ENCODE measurements around the gene THTPA.
A peak's percentile ranks its signal among the peaks of the same experiment; 100 is the strongest.

THTPA gene

DNA sequence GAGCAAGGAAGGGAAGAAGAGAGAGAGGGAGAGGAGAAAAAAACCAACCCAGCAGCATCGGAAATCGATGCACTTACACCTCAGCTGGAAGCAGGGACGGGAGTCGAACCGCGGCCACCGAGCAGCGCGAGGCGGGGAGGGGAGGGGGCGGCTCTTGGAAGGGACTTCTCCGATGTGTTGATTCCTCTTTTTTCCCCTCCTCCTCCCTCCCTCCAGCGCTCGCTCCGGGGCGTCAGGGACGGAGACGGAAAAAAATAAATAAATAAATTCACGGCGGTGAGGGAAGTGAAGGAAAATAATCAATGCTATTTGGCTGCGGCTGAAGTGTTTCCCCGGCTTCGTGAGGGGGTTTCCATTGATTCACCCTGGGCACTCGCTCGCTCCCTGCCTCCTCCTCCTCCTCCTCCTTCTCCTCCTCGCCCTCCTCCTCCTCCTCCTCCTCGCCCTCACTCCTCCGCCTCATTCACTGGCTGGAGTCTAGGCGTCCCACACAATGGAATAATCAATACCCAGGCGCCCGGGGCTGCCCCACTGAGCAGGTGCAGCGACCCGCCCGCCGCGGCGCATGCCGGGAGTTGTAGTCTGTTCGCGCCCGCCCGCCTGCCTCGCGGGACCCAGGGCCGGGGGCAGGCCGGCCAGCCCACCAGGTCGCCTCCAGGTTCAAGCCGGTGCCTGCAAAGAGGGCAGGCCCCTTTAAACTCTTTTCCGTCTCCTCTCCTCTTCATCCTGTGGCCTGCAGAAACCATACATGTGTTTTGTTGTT is 4.6 kb upstream of the THTPA start, which contains the start of gene ZFHX2:
TSS of gene ZFHX2 (minus strand) at position 500 of the 763 bp plus-strand sequence. CDS start 16,440 bp downstream, outside the sequence.
- DNase-seq = peak; percentile 91 to 95

DNA sequence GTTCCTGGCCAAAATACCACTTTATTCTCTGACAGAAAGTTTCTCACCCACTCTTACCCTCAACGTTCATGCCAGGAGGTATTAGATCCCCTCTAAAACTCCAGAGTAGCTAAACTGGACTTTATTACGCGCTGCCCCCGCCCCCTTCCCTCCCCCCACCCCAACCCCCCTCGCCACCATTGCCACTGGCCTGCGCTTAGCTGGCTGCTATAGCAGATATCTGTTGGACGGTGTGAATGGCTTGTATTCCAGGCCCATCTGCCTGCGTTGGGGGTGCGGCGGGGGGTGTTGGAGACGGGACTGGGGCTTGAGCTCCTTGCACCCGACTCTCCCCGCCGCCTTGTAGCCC is 564 bp upstream of the THTPA start:
- DNase-seq = no peak

DNA sequence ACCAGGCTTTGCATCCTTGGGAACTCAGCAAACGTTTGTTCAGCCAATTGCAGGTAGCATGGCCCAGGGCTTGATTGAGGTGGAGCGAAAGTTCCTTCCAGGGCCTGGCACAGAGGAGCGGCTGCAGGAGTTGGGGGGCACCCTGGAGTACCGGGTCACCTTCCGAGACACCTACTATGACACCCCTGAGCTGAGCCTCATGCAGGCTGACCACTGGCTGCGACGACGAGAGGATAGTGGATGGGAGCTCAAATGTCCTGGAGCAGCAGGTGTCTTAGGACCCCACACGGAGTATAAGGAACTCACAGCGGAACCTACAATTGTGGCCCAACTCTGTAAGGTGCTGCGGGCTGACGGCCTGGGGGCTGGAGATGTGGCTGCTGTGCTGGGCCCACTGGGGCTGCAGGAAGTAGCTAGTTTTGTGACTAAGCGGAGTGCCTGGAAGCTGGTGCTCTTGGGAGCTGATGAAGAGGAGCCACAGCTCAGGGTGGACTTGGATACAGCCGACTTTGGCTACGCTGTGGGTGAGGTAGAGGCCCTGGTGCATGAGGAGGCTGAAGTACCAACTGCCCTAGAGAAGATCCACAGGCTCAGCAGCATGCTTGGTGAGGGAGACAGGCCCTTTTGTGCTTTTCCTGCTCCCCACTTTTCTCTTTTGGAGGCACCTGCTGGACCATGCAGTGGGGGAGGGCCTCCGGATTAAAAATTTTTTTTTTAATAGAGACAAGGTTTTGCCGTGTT is 799 bp downstream of the THTPA start:
- no peak for DNase-seq

DNA sequence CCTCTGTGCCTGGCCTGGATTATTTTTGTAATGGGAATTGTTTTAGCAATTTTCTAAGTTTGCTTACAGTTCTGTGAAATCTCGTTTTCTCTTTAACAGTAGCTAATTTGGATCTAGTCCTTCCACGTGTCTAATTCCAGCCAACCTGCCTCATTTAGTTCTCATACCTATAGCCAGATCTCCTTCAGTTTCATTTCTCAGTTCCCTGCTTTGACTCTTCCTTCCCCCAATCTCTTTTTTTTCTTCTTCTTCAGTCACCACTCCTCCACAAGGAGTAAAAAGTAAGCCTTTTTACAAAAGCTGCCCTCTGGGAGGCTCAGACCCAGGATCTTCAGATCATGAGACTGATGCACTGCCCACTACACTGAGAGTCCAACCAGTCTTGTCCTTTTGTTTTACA is 1.4 kb downstream of the THTPA start:
- DNase-seq = no peak

DNA sequence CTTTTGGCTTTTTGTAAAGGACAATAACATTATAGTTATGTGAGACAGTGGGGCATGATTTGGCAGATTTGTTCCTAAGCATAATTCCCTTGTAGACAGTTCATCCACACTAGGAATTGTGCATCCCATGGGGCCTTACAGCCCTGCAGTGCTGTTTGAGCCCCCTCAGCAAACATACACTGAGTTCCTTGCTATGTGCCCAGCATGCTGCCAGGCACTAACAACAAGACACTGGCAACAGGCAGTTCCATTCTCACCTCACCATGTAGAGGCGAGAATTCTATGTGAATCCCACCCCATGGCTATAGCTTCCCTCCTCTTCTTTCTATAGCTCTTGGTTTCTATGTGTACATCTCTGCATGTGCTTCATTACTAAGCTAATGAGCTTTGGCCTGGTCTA is 1.9 kb downstream of the THTPA start:
- no peak for DNase-seq

DNA sequence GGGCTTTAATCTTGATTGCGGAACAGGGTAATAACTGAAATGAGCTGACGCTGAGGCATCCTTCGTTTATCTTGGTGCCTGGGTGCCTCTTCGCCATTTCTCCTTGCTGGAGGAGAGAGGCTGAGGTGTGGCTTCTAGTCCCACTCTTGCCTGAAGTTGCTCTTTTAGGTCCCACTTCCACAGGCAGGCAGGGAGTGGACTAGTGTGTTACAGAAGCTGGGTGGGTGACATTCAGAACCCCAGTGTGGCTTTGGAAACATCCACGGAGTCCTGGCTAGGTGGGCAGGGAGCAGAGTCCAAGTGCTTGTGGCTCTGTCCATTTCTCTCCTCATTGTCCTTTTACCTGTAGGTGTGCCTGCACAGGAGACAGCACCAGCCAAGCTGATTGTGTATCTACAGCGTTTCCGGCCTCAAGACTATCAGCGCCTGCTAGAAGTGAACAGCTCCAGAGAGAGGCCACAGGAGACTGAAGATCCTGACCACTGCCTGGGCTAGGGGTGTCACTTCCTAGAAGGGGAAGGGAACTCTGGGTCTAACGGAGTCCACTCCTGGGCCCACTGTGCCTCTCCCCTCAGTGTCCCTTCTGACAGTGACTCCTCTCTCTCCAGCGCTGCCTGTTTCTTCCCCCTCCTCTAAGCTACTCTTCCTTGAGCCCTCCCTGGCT is 2.4 kb downstream of the THTPA start:
- no peak for DNase-seq

DNA sequence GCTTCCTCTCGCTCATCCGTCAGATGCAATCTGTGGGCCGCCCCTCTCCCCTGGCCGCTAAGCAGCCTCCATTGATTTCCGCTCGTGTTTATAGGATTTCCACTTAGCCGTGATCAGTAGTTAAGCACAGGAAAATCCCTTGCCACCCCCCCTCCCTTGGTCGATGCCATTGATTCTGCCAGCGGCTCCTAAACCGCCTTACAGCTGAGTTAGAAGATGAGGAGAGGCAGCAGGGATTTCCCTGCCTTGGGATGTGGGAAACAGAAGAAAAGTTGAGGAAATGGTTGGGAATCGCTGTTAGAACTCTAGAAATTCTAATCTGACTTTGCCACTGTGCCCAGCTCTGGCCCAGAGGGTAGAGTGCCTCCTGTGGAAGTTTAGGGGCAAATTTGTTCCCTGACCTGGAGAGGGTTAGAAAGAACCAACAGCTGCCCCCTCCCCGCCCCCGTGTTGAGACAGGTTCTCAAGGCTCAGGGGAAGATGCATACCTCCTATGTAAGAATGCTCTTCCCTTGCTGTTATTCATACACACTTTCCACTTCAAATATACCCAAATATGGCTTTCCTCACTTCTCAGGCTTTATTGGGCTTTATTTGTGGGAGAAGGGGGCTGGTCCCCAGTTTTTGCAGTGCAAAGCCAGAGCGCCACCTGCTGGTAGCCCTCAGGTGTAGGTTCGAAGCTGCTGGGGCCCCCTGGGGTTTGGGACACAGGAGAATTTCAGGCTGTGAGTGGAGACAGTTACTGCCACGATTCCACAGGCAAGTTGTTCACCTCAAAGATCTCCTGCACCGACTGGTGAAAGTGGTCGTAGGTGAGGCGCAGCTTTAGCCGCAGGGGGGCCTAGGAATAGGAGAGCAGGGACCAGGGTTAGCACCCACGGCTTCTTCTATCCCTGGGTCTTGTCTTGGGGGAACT is 3.2 kb downstream of the THTPA start:
- DNase-seq = peak; percentile 31 to 75

DNA sequence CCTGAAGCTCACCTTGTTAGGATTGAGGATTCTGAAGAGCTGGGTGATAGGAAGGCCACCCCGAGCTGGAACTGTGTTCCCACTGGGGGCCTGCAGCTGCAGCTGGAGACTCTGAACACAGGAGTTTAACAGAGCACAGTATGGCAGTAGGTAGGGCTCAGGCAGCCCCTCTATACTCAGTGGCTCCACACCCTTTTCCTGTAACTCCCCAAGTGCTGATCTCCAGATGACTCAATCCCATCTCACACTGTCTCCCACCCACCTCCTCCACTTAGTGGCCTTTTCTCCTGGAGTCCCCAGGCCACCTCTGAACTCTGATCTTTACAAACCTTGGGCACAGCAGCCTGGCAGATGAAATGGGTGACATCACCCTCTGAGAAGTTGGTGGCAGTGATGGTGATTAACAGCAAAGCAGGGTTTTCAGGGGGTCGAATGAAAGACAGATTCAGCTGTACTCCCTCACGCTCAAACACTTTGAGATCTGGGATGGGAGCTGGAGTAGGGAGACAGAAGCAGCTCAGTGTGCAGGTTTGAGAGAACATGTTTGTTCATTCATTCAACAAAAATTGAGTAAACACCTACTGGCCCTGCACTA is 4.0 kb downstream of the THTPA start:
- no peak for DNase-seq

DNA sequence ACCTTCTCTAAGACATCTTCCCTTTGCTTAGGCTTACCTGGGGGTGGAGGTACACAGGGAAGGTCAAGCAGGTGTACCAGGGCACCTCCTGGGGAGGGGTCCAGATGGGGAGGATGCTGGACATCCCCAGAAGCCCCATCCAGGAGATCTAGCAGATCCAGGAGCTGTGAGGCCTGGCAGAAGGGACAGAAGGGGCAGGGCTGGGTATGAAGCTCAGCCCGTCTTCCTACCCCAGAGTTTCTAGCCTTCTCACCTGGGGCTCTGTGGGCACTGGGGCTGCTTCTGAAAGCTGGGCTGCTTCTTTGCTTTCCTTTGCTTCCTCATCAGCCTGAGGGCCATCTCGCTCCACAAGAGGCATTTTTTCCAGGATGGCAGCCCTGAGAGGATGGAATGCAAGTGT is 5.2 kb downstream of the THTPA start:
- DNase-seq = no peak

DNA sequence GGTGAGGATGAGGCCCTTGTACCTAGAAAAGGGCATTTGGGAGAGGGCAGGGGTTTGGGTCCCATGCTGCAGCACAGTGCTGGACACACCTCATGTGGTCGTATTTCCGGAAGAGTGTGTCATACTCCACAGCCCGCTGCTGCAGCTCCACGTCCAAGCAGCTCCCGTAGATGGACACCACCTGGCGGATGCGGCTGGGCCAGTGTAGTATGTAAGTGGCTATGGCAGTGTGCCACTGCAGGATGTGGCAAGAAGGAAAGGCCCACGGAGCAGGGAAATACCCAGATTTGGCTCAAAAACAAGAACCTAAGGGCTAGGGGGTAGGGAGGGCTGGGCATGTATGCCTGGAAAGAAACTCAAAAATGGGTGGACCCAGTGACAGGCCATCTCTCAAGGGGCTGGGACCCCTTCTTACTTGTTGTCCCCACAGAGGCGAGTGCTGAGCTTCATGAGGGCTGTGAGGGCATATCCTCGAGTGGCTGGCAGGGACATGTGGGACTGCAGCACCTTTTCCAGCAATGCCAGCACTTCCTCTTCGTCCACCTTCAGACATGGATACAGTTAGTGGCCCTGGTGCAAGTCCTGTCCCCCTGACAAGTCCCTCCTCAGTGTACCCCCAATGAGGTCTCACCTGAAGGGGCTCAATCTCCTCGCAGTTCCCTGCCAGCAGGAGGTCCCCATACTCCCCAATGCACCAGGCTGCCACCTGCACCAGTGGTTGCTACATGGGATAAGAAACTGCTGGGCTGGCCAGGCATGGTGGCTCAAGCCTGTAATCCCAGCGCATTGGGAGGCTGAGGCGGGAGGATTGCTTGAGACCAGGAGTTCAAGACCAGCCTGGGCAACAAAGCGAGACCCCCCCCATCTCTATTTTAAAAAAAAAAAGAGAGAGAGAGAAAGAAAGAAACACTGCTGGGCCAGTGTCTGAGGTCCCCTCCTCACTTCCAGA is 6.1 kb downstream of the THTPA start:
- DNase-seq = peak in 1 of 2 experiments; percentile 36

DNA sequence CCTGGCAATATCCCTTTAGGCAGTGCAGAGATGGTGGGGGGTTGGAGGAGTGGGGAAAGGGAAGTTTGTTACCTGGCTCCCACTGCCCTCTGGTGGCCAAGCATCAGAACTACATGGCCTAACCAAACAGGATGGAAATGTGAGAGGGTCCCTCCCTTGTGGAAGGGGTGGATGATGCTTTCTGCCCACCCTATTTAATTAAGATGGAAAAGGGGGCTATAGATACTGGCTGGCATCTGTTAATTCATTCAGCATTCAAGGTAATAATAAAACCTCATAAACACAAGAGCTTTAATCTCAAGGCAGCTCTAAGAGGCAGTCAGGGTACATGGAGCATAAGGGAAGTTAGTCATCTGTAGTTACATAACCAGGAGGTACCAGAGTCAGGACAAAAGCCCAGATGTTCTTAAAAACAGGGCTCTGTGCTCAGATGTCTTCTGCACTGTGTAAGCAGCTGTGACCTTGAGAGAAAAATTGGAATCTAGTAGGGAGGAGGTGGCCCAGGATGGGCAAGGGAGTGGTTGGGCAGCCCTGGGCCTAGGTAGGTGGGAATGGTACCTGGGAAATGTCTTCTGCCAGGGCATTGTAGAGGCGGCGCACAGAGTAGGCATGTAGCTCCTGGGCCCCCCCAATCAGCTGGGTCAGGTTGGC is 6.9 kb downstream of the THTPA start:
- DNase-seq = peak; percentile 61 to 82

DNA sequence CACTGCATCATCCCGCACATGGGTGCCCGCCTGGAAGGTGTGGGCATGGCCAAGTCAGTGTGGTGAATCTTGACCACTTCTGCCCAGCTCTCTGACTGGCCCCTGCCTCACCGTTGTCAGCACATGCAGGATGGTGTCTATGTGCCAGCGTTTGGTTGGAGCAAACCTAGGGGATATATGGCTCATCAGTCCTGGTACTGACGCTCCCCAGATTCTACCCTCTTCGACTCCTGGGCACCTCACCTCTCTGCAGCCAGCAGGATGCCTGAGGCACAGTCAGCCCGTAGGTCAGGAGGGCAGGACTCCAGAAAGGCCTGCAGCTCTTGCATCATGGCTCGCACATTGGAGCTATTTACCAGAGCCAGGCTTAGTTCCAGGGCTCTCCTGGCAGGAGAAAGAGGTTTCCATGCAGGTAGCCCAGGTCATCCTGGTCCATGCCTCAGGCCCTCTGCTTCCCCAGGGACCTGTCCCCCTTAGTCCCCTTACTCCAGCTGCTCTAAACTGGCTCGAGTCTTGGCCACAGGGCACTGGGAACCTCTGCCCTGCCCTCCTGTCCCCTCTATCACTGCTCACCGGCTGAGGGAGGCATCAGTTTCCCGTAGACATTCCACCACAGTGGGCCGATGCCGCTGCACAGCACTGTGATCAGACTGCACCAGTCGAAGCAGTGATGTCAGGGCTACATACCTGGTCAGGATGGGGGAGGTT is 7.6 kb downstream of the THTPA start:
- DNase-seq = no peak

DNA sequence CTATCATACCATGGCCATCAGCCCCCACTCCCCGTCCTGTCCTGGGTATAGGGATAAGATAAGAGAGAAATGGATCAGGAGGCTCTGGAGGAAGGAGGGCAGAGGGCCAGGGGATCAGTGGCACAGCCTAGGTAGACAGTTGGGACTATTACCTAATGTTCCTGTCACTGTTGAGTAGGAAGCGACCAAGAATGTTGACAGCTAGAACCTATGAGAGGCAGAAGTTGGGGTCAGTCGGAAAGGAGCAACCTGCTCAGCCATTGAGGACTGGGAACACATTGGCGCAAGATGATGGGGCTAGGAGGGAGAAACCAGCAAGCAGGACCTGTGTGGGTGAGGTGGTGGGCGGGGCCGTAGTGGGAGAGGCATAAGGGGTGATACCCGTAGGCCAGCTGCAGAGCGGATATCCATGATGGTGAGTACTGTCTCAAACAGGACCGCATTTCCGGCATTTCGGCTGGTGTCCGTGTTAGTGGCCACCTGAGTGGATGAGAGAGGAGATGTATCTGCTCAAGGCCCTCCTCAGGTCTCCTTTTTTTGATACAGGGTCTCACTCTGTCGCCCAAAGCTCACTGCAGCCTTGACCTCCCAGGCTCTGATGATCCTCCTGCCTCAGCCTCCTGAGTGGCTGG is 8.2 kb downstream of the THTPA start:
- DNase-seq = no peak

DNA sequence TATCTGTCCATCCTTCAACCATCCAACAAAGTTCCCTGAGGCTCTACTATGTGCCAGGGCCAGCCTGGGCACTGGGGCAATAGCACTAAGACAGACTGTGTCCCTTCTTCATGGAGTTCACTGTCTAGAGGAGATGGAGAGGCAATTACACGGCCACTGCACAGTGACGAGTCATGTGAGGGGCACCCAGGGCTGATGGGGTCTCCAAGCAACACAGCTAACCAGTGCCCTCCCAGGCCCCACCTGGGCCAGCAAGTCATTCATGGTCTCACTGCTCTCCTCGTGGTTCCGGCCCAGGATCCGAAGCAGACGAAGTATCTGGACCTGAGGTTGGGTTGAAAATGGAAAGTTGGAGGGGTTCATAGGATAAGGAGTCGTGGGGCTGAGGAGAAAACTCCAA is 8.8 kb downstream of the THTPA start:
- no peak for DNase-seq

DNA sequence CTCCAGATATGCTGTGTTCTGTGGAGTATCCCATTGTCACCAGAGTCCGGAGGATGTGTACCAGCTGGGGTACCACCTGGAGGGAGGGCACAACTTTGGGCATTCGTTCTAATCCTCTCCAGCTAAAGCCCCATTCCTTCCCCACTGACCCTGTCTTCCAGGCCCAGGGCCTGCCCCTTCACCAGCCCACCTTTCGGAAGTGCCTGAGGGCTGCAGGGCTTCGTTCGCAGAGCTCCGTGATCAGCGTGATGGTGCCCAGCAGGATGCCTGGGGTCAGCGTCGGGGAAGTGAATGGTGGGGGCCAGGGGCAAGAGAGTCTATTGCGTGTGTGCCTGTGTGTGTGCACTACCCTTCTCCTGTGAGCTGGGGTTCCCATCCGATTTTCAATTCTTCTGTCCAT is 9.6 kb downstream of the THTPA start:
- DNase-seq = no peak

DNA sequence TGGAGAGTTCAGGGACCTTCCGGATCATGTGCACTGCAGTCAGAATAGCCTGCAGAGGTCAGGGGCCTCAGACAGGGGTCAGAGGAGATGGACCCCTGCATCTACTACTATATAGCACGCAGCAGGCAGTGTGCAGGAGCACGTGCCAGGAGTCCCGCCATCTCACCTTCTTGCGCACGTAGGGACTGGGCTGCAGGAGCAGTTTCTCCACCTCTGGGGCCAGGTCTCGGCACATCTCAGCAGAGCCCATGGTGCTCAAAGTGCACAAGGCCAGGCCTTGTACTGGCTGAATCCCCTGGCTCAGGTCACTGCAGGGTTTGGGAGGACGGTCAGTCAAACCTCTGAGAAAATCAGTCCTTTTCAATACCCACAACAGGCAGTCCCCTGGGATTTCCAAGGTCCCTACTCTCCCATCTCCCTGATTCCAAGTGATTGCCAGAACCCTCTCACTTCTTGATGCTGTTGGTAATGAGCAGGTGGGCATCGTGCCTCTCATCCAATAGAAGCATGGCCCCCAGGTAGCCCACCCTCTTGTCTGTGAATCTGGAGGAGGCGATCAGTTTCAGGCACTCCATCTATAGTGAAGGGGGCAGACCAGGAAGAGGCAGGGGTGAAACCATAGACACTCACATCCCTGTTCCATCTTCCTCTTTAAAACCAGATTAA is 10.2 kb downstream of the THTPA start:
- peak in 1 of 2 experiments; percentile 52 for DNase-seq

DNA sequence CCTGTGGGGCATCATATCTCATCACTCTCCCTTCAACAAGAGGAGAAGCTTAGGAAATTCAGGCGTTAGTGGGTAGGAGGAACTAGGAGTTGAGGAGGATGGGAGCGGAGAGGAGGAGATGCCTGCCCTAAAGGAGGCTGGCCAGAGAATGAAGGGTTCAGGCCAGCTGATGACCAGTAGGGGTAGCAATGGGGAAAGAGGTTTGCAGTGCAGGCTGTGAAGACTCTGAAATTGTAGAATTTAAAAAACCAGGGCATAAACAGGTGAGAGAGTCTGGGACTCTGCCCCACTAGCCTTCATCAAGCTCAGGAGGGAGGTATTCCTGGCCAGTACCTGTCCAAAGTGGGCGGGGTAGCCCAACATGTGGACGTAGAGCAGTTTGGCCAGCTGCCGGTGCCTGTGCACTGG is 10.7 kb downstream of the THTPA start:
- DNase-seq = peak in 1 of 2 experiments; percentile 54

DNA sequence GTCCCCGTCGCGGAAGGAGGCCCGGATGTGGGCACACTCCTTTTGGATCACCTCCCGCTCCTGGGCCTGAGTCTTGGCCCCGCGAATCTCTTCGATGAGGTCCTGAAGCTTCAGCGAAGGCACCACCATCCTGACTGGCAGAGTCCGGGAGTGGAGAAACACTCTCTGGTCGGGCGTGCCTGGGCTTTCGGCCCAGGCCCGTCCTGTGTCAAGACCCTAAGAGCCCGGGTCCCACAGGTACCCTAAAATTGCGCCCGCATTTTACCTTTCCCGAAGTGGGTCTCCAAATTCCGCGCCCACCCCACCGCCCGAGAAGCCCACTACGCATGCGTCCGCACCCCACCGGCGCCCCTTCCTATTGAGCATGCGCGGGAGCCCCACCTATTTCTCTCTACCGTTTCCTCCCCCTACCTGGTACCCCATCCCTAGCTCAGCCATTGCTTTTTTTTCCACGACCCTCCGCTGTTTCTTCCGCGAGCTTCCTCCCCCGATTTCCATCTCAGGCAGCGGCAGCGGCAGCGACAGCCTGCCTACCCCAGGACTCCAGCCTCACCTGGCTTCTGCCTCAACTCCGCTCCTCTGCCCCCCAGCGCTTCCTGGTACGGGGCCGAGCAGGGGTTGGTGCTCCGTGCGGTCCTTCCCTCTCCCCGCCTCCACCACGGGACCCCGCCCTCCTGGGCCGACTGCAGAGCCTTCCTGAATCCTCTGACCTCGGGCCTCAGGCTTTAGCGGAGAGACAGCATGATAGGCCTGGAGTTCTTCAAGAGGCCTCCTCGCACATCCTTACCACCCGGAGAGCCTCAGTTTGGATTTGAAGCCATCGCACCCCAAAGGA is 11.3 kb downstream of the THTPA start, which contains the start of gene AP1G2:
TSS of gene AP1G2 (minus strand) at position 606 of the 835 bp plus-strand sequence. CDS start at position 129, 477 bp downstream.
- peak; percentile 86 to 89 for DNase-seq

Data from NCI-H524 (cell line).